ENCODE data around the gene TBC1D22A.

Gene TBC1D22A

GRCh38 chr22:46750863-46751443, 11.5 kb upstream of the TBC1D22A start:
- no peak for TF ChIP-seq CTCF (IDR thresholded peaks at IDR 0.05; ENCODE audit: control extremely low read depth, extremely low read depth, low read depth, missing control alignments)
- ChIA-PET POLR2A (interaction anchor here (1.2 to 2.2 kb wide), 2 partner anchors 10 to 11 kb away, joined by 3 to 10 read pairs; partner anchors contain the start of gene TBC1D22A), CTCF (interaction anchor here (1.3 to 4.1 kb wide), 4 partner anchors 8 to 187 kb away, joined by 3 to 28 read pairs (median 6); no protein-coding TSS in a partner anchor)
- no peak for DNase-seq (ENCODE audit: extremely low spot score)

DNA sequence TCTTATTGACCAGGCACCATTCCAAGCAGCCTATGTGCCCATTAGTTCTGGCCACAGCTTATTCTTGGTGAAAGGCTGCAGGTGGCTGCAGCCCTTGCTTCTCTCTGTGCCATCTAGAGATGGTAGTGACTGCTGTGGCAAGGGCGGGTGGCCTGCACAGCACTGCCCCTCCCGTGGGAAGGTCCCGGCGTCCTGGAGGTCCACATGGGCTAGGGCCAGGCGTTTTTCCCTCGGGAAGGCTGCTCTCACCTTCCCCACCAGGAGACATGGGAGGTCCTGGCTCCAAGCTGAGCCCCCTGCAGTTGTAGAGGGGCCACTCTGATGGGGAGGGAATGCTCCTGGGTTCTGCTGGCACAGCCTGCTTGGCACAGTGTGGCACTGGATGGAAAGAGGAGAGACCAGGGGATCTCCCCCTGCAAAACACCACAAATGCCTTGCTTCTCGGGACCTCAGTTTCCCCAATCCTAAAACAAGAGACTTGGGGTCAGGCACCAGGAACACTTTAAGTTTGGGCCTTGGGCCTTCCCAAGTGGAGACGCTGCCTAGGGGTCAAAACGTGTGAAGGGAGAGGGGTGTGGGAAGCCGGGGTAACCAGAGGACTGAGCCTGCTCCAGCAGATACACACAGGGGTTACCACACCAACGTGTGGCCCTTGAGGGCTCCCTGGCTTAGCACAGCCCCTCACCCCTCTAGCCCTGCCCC, 10.0 kb upstream of the TBC1D22A start:
- CTCF ChIA-PET: interaction anchor here (1.2 kb wide), 1 partner anchor 26 kb away, joined by 3 read pairs; no protein-coding TSS in a partner anchor
- no peak for TF ChIP-seq CTCF (IDR thresholded peaks at IDR 0.05; ENCODE audit: control extremely low read depth, extremely low read depth, low read depth, missing control alignments)
- no peak for DNase-seq (ENCODE audit: extremely low spot score)
- POLR2A ChIA-PET: interaction anchor here (1.2 kb wide), 1 partner anchor 8 kb away, joined by 3 read pairs; no protein-coding TSS in a partner anchor

DNA sequence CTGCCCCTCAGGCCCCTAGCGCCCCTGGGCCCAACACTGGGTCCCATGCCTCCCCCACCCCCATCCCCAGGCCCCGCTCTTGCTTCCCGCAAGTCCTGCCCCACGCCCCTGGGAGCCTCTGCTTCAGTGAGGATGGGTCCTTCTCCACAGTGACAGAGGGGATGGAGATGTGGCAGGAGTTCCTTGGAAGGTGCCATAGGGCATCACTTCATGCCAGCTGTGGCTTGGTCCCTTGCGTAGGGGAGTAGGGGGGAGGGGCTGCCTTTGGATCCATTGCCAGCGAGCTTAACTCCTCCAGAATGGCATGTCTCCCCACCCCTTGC, 9.5 kb upstream of the TBC1D22A start:
- no peak for DNase-seq (ENCODE audit: extremely low spot score)
- POLR2A ChIA-PET: no interaction called here
- CTCF ChIA-PET: interaction anchor here (1.2 kb wide), 1 partner anchor 26 kb away, joined by 3 read pairs; no protein-coding TSS in a partner anchor
- TF ChIP-seq CTCF (IDR thresholded peaks at IDR 0.05; ENCODE audit: control extremely low read depth, extremely low read depth, low read depth, missing control alignments): no peak

DNA sequence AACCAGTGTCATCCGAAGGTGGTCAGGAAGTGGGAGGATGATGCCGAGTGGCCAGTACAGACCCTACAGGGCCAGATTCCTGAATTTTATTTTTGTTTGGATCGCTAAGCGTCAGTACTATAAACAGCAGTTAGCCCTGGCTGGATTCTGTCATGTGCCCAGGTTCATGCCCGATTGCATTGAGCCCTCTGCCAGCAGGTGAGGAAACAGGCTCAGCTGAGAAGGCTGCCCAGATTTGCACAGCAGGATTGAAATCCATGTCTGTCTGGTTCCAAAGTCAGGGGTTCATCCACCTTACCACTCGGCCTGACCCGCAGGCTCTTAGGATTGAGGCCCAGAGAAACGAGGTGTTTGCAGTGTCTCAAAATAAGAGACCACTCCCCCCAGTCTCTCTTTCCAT, 9.1 kb upstream of the TBC1D22A start:
- TF ChIP-seq CTCF (IDR thresholded peaks at IDR 0.05; ENCODE audit: control extremely low read depth, extremely low read depth, low read depth, missing control alignments): no peak
- POLR2A ChIA-PET: no interaction called here
- no peak for DNase-seq (ENCODE audit: extremely low spot score)
- CTCF ChIA-PET: no interaction called here

GRCh38 chr22:46753761-46754109, 8.7 kb upstream of the TBC1D22A start:
- no peak for DNase-seq (ENCODE audit: extremely low spot score)
- ChIA-PET POLR2A (interaction anchor here (1.0 kb wide), 1 partner anchor 9 kb away, joined by 5 read pairs; the partner anchor contains the start of gene TBC1D22A), CTCF (no interaction called here)
- TF ChIP-seq CTCF (IDR thresholded peaks at IDR 0.05; ENCODE audit: control extremely low read depth, extremely low read depth, low read depth, missing control alignments): no peak

DNA sequence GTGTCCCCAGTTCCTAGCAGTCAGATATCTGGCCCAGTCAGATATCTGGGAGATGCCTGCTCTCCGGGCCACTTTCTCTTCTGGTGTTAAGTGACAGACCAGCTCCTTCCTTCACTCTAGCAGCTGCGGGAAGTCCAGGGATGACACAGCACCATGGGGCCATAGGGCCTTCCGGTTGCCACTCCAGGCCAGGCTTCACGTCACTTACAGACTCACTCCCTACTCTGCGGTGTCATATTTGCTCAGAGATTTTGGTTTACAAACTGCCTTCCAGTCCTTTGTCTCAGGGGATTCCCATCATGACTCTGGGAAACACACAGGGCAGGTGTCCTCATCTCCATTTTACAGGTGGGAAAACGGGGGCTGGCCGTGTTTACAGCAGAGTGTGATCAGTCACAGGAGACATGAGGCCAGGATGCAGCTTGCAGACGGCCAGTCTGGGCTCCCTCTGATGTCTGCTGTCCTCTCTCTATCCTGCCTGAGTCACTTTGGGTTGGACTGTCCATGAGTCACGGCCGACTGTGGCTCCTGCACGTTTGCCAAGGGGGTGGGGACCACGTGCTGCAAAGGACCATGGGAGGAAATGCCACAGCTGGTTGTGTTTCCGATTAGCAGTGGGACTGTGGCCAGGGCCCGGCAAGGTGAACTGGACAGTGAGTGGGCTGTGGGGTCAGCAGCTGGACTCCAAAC, 8.2 kb upstream of the TBC1D22A start:
- peak; percentile 61 for DNase-seq (ENCODE audit: extremely low spot score)
- no peak for TF ChIP-seq CTCF (IDR thresholded peaks at IDR 0.05; ENCODE audit: control extremely low read depth, extremely low read depth, low read depth, missing control alignments)
- ChIA-PET POLR2A (interaction anchor here (1.0 kb wide), 1 partner anchor 8 kb away, joined by 5 read pairs; the partner anchor contains the start of gene TBC1D22A), CTCF (interaction anchor here (1.3 to 9.7 kb wide), 2 partner anchors 18 to 49 kb away, joined by 3 to 138 read pairs; no protein-coding TSS in a partner anchor)
